Measurements from ENCODE around the gene LPCAT1. TPM values are rescaled to one million over a fixed set of nuclear protein-coding genes. Genes with fewer than 3 reads are reported as not detected.

LPCAT1 gene
- total RNA-seq, 1 donor from 2014 or later, result 475 TPM

DNA sequence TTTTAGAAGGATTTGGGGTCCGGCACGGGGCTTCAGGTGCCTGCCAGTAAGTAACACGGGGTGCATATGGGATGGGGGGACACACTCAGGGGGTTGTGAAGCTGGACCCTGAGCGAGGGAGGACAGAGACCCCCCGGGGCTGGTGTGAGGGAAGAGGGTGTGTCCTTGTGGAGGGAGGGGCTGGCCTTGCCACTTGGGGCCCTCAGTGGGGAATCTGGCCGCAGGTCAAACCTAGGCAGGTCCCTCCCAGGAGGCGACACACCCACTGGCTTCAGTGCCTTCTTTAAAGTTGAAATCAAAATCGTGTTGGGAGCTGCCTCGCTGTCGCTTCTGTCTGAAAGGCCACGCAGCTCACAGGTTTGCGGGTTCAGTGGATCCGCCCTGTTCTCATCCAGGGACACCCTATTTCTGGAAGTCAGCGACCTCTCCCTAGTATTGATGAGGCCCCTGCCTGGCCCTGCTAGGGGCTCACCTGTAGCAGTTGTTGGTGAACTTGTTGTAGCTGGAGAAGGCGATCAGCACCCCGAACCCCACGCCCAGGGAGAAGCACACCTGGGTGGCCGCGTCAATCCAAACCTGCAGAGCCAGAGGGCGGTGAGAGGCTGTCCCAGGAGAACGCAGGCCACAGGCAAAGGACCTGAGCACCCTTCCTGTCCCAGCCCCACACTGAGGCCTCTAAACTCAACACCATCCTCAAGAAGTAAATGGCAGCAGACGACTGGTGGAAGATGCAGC, 108.0 kb downstream of the LPCAT1 start:
- TF ChIP-seq, protein P1, sequence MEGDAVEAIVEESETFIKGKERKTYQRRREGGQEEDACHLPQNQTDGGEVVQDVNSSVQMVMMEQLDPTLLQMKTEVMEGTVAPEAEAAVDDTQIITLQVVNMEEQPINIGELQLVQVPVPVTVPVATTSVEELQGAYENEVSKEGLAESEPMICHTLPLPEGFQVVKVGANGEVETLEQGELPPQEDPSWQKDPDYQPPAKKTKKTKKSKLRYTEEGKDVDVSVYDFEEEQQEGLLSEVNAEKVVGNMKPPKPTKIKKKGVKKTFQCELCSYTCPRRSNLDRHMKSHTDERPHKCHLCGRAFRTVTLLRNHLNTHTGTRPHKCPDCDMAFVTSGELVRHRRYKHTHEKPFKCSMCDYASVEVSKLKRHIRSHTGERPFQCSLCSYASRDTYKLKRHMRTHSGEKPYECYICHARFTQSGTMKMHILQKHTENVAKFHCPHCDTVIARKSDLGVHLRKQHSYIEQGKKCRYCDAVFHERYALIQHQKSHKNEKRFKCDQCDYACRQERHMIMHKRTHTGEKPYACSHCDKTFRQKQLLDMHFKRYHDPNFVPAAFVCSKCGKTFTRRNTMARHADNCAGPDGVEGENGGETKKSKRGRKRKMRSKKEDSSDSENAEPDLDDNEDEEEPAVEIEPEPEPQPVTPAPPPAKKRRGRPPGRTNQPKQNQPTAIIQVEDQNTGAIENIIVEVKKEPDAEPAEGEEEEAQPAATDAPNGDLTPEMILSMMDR (IDR thresholded peaks at IDR 0.05), result no peak
- Histone ChIP-seq H3K4me3 (no peak overlapping the region), H3K9me3 (no peaks in the 10 kb centered on the region), H3K4me1 (no peaks in the 10 kb centered on the region), H3K36me3 (no peaks in the 10 kb centered on the region), H3K27ac (no peak overlapping the region), H3K27me3 (ENCODE audit: low read depth) (peaks cover 7% of the 10 kb centered on the region)
- intact Hi-C loops (cut with DNase I), result no loop called here
- ATAC-seq (no peak), DNase-seq (peak; percentile 28)

DNA sequence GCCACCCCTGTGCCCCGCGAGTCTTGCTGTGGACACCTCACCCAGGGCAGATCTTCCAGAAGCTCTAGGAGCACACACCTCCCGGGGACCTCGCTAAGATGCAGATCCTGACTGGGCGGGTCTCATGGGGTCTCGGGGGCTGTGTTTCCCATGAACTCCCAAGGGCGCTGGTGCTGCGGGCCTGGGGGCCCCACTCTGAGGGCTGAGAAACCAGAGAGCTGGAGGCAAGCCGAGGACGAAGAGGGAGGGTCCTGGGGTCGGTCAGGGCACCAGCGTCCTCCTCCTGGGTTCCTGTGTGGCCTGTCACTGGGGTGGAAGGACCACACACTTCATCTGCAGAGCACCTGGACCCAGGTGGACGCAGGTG, 108.7 kb downstream of the LPCAT1 start:
- TF ChIP-seq, protein P1 (IDR thresholded peaks at IDR 0.05), result no peak
- Histone ChIP-seq H3K4me1 (no peaks in the 10 kb centered on the region), H3K27me3 (ENCODE audit: low read depth) (peaks cover 7% of the 10 kb centered on the region), H3K36me3 (no peaks in the 10 kb centered on the region), H3K4me3 (no peak overlapping the region), H3K27ac (no peak overlapping the region), H3K9me3 (no peaks in the 10 kb centered on the region)
- ATAC-seq (no peak), DNase-seq (peak; percentile 34)
- intact Hi-C loops (cut with DNase I), result no loop called here

DNA sequence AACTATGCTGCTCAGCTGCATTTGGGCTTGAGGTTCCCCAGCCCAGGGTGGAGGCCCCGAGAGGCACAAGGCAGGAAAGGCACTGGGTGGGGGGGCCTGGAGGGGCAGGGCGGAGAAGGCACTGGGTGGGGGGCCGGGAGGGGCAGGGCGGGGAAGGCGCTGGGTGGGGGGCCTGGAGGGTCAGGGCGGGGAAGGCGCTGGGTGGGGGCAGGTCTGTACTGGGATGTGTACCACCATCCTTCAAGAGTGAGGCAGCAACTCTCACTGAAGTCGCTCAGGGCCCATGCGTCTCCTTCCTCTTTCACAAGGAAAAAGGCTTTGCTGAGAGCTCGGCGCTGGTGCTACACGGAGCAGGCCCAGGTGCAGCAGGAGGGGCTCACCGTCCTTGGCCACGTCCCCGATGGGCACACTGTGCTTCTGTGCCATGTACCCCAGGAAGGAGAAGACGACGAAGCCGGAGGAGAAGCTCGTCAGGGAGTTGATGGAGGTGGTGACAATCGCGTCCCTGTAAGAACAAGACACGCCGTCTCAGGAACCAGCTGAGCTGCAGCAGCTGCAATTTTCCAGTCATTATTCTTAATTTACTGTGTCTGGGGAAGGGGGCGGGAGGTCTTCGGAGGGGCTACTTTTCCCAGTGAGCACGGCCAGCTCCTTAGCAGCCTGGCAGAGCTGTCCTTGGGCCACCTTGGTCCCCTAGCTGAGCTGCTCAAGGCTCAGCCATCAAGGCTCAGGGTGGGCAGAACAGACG, 109.3 kb downstream of the LPCAT1 start:
- H3K27ac ChIP-seq, result no peak overlapping the region
- no peaks in the 10 kb centered on the region for H3K4me1 ChIP-seq
- H3K9me3 ChIP-seq, result no peaks in the 10 kb centered on the region
- peaks cover 12% of the 10 kb centered on the region for H3K27me3 ChIP-seq (ENCODE audit: low read depth)
- TF ChIP-seq, protein P1 (IDR thresholded peaks at IDR 0.05), result no peak
- intact Hi-C loops (cut with DNase I), result no loop called here
- H3K4me3 ChIP-seq, result no peak overlapping the region
- DNase-seq (peak; percentile 37), ATAC-seq (no peak)
- no peaks in the 10 kb centered on the region for H3K36me3 ChIP-seq

DNA sequence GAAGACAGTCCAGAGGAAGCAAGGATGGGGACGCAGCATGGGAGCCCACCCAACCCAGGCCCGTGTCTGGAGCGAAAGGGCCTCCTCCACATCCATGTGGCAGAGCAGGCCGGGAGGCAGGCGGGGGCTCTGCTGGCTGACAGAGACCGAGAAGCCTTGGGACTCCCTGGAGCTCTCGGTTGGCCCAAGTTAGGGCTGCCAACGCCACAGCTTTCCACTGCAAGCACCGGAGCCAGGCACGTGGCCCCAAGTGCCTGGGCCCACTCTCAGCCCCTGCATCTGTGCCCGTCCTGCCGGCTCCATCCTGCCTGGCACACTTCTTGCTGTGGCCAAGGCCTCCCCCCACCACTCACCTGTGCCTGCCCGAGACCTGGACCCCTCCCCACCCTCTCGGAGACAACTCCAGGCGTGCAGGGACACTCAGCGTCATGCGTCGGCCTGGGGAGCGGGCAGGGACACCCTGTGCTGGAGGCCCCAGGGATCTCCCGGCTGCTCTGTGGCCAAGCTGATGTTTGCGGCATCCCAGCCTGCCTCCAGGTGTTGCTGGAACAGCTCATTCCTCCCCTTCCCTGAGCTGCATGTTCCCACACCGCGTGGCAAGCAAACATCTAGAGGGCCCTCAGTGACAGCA, 110.0 kb downstream of the LPCAT1 start:
- peaks cover 18% of the 10 kb centered on the region for H3K27me3 ChIP-seq (ENCODE audit: low read depth)
- ATAC-seq, result no peak
- intact Hi-C loops (cut with DNase I), result no loop called here
- peak; percentile 33 for DNase-seq
- H3K36me3 ChIP-seq, result no peaks in the 10 kb centered on the region
- H3K4me3 ChIP-seq, result no peak overlapping the region
- H3K9me3 ChIP-seq, result no peaks in the 10 kb centered on the region
- H3K4me1 ChIP-seq, result no peaks in the 10 kb centered on the region
- H3K27ac ChIP-seq, result no peak overlapping the region
- TF ChIP-seq, protein P1 (IDR thresholded peaks at IDR 0.05), result no peak

DNA sequence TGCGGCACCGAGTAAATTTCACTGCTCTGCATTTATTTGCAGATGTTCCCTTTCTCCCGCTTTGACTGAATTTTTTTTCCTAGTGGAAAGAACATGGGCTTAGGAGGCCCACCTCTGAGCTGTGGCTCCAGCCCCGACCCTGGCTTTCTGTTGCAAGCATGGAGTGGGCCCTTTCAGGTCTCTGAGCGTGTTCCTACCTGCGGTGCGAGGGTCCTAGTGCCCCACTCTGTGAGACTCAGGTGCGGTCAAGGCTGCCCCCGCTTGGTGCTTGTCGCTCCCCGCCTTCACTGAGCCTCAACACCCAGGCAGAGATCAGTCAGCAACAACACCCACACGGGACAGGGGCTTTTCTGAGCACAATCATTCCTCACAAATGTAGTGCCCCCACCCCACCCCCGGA, 110.5 kb downstream of the LPCAT1 start:
- DNase-seq (no peak), ATAC-seq (no peak)
- Histone ChIP-seq H3K27ac (no peak overlapping the region), H3K9me3 (no peaks in the 10 kb centered on the region), H3K27me3 (ENCODE audit: low read depth) (peaks cover 19% of the 10 kb centered on the region), H3K4me3 (no peak overlapping the region), H3K36me3 (no peaks in the 10 kb centered on the region), H3K4me1 (no peaks in the 10 kb centered on the region)
- intact Hi-C loops (cut with DNase I), result no loop called here
- TF ChIP-seq, protein P1 (IDR thresholded peaks at IDR 0.05), result no peak

Measured in lower lobe of right lung (tissue), 2 donors.